Liver (tissue), 9 donors: ENCODE data around the gene ZNF22. TPM values are rescaled to one million over a fixed set of nuclear protein-coding genes. Genes with fewer than 3 reads are reported as not detected.

Experiments
- DNase-seq: peaks from one replicate; pipeline ENCODE4 v3.0.0-alpha.2; 2017; ENCODE audit warnings: low spot score
- H3K27ac ChIP-seq, 2 donors: one replicate each; pipeline ENCODE4 v1.7.0; 2013; ENCODE audit warnings: inconsistent platforms in 2 of 2, low read length in 2 of 2, control low read depth in 1 of 2, low read depth in 1 of 2, mild to moderate bottlenecking in 1 of 2
- H3K27me3 ChIP-seq, 4 donors: one replicate each; pipeline versions ENCODE4 v1.6.1 to v1.7.0; 2013; ENCODE audit warnings: low read length in 3 of 4, inconsistent platforms in 1 of 4, mild to moderate bottlenecking in 1 of 4, moderate library complexity in 1 of 4; ENCODE audit not compliant: control insufficient read depth in 4 of 4, insufficient read depth in 4 of 4
- H3K36me3 ChIP-seq, 4 donors: one replicate each; pipeline versions ENCODE4 v1.6.1 to v1.7.0; 2013; ENCODE audit warnings: low read length in 3 of 4, mild to moderate bottlenecking in 3 of 4, low read depth in 1 of 4, moderate library complexity in 1 of 4; ENCODE audit not compliant: control insufficient read depth in 4 of 4, insufficient read depth in 3 of 4
- H3K4me1 ChIP-seq, 4 donors: one replicate each; pipeline versions ENCODE4 v1.6.1 to v1.7.0; 2013; ENCODE audit warnings: low read length in 3 of 4, mild to moderate bottlenecking in 3 of 4, moderate library complexity in 1 of 4; ENCODE audit not compliant: control insufficient read depth in 4 of 4, insufficient read depth in 4 of 4
- H3K4me3 ChIP-seq, 3 donors: one replicate each; pipeline versions ENCODE4 v1.6.1 to v1.7.0; 2013; ENCODE audit warnings: low read length in 3 of 3, control low read depth in 1 of 3, low read depth in 1 of 3, mild to moderate bottlenecking in 1 of 3
- H3K9ac ChIP-seq, 2 donors: one replicate each; pipeline ENCODE4 v1.7.0; 2013; ENCODE audit warnings: low read length in 2 of 2, mild to moderate bottlenecking in 2 of 2, moderate library complexity in 2 of 2, control low read depth in 1 of 2, low read depth in 1 of 2
- H3K9me3 ChIP-seq, 4 donors: one replicate each; pipeline versions ENCODE4 v1.6.1 to v1.7.0; 2013; ENCODE audit warnings: low read length in 3 of 4; ENCODE audit not compliant: control insufficient read depth in 4 of 4
- CTCF ChIP-seq: fragments of 150-350 bp; IDR thresholded peaks from 2 replicates; pipeline ENCODE4 v1.5.1; 2017; ENCODE audit warnings: improper control_type of control experiment, low read depth, low read length; ENCODE audit not compliant: missing input control
- EGR1 ChIP-seq, 2 donors: IDR thresholded peaks; 2 replicates each; pipeline ENCODE4 v1.6.1; 2016 to 2018; ENCODE audit warnings: antibody characterized with exemption in 2 of 2, low read depth in 2 of 2
- FOXA1 ChIP-seq: IDR thresholded peaks from 2 replicates; pipeline ENCODE4 v1.6.1; 2016; ENCODE audit warnings: antibody characterized with exemption
- FOXA2 ChIP-seq: IDR thresholded peaks from 2 replicates; pipeline ENCODE4 v1.6.1; 2016; ENCODE audit warnings: antibody characterized with exemption
- GABPA ChIP-seq, 2 donors: IDR thresholded peaks in 1 of 2; conservative IDR thresholded peaks in 1 of 2; 2 replicates each; pipeline ENCODE4 v1.6.1; 2016; ENCODE audit warnings: antibody characterized with exemption in 2 of 2, mild to moderate bottlenecking in 1 of 2, moderate library complexity in 1 of 2
- HNF4A ChIP-seq, 2 donors: conservative IDR thresholded peaks; 2 replicates each; pipeline ENCODE4 v1.6.1; 2016; ENCODE audit warnings: antibody characterized with exemption in 2 of 2, mild to moderate bottlenecking in 2 of 2
- HNF4G ChIP-seq: IDR thresholded peaks from 2 replicates; pipeline ENCODE4 v1.6.1; 2016; ENCODE audit warnings: antibody characterized with exemption
- JUND ChIP-seq, 2 donors: IDR thresholded peaks; 2 replicates each; pipeline ENCODE4 v1.6.1; 2016; ENCODE audit warnings: antibody characterized with exemption in 2 of 2
- NR2F2 ChIP-seq: IDR thresholded peaks from 2 replicates; pipeline ENCODE4 v1.6.1; 2016; ENCODE audit warnings: antibody characterized with exemption
- RAD21 ChIP-seq, 2 donors: IDR thresholded peaks; 2 replicates each; pipeline ENCODE4 v1.6.1; 2016; ENCODE audit warnings: antibody characterized with exemption in 2 of 2, mild to moderate bottlenecking in 2 of 2
- REST ChIP-seq: IDR thresholded peaks from 2 replicates; pipeline ENCODE4 v1.6.1; 2016; ENCODE audit warnings: antibody characterized with exemption, mild to moderate bottlenecking
- SP1 ChIP-seq: IDR thresholded peaks from 2 replicates; pipeline ENCODE4 v1.6.1; 2018; ENCODE audit warnings: antibody characterized with exemption, mild to moderate bottlenecking
- TAF1 ChIP-seq: conservative IDR thresholded peaks from 2 replicates; pipeline ENCODE4 v1.6.1; 2016; ENCODE audit warnings: antibody characterized with exemption, mild to moderate bottlenecking
- YY1 ChIP-seq: IDR thresholded peaks from 2 replicates; pipeline ENCODE4 v1.6.1; 2016; ENCODE audit warnings: antibody characterized with exemption, mild to moderate bottlenecking
- ZBTB33 ChIP-seq: IDR thresholded peaks from 2 replicates; pipeline ENCODE4 v1.6.1; 2016; ENCODE audit warnings: antibody characterized with exemption
- WGBS: extraction: QIAGEN DNeasy Blood & Tissue Kit; methylation state at CpG from one replicate; pipeline ENCODE4 v1.1.7; 2013; 5-methylcytosine and 5-hydroxymethylcytosine counted together
- polyA plus RNA-seq, 2 donors: library from polyadenylated mRNA; stranded (reverse) in 1 of 2; unstranded in 1 of 2; fragments of 200-250 nt in 1 of 2; fragments of >200 nt in 1 of 2; fragmentation: Nextera tagmentation in 1 of 2; extraction: Ambion mirVana in 1 of 2; gene quantifications; one replicate each; pipeline versions ENCODE4 v1.2.1 to v1.2.3, GENCODE V29; 2013 to 2015
- total RNA-seq, 2 donors: library from RNA; depleted of rRNA; stranded (reverse); fragments of >200 nt; gene quantifications; one replicate each; pipeline ENCODE4 v1.2.3, GENCODE V29; 2014
- TF ChIP-seq, protein P1 (sequence below): IDR thresholded peaks from 2 replicates; pipeline ENCODE4 v1.6.1; 2016; ENCODE audit warnings: antibody characterized with exemption
- TF ChIP-seq, protein P2 (sequence below): IDR thresholded peaks from 2 replicates; pipeline ENCODE4 v1.6.1; 2016; ENCODE audit warnings: antibody characterized with exemption
- donor health status: healthy.
- donor health status: healthy.
- donor health status: healthy.
- donor health status: healthy.
- donor health status: healthy.

Gene ZNF22
- total and polyA plus RNA-seq, 4 donors = 10.3 to 22.6 (median 20.3) TPM

DNA sequence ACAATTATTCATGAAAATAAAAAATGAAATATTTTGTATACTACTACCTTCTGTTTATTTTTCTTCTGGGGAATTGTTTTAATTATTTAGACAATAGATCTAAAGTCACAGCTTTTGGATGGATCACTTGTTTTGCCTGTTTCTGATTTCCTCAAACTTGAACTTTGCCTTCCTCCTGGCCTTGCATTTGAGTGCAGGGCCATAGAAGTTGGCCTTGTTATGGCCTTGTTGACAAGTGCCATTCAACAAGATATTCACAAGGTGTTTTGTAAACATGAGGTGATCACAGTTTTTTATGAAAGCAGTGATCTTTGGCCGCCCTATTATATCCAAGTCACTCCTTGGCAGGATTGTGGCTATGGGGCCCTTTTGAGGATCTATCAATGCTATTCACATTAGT, 4.6 kb downstream of the ZNF22 start:
- no peak overlapping the region for H3K27ac ChIP-seq
- peaks cover 0 to 5% (median 1%) of the 10 kb centered on the region in 4 donors for H3K9me3 ChIP-seq
- no peaks in the 10 kb centered on the region for H3K27me3 ChIP-seq
- H3K36me3 ChIP-seq = peaks cover 0 to 8% (median 5%) of the 10 kb centered on the region in 4 donors
- no peak overlapping the region for H3K4me3 ChIP-seq
- WGBS = 91% methylated on average over 1 of the region's 1 CpG
- no peak overlapping the region for H3K9ac ChIP-seq
- TF ChIP-seq HNF4G (no peak), RAD21 (IDR thresholded peaks at IDR 0.05) (no peak), FOXA1 (no peak), GABPA (IDR thresholded peaks at IDR 0.05 in 1 of 2, conservative IDR thresholded peaks at IDR 0.05 in 1 of 2) (no peak), HNF4A (conservative IDR thresholded peaks at IDR 0.05) (no peak), REST (no peak), JUND (IDR thresholded peaks at IDR 0.05) (no peak)
- TF ChIP-seq, protein P1, sequence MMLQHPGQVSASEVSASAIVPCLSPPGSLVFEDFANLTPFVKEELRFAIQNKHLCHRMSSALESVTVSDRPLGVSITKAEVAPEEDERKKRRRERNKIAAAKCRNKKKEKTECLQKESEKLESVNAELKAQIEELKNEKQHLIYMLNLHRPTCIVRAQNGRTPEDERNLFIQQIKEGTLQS = no peak
- no peak for DNase-seq
- peaks cover 0 to 21% (median 10%) of the 10 kb centered on the region in 4 donors for H3K4me1 ChIP-seq

DNA sequence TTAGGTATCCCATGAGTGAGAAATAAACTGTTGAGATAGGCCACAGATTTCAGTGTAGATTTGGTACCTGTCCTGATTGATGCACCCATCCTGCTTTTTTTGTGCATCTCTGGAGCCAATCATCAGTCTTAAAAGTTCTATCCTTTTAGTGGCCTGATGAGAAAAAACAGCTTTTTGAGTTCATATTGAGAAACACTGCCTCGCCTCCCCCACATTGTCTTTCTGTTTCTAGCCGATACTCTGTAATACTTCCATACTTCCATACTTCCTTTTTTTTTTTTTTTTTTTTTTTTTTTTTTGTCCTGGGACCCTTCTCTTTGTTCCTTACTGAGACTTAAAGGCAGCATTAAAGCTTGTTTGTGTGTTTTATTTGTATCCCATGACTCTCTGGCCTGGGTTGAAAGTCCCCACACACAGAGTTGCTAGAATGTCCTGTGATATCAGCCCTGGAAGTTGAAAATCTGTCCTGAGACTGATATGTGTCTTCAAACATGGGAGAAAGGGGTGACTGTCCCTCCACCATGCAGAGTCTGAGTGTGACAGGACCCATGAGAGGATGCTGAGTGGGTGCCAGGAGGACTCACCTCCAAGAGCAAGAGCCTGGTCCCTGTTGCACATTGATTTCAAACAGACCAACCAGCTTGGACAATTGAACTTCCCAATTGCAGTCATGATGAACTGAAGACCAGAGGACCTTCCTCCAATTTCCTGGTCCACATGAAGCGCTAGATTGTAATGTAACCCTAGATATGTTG, 5.7 kb downstream of the ZNF22 start:
- H3K4me1 ChIP-seq = peaks cover 0 to 18% (median 8%) of the 10 kb centered on the region in 4 donors
- peaks cover 0 to 5% (median 1%) of the 10 kb centered on the region in 4 donors for H3K9me3 ChIP-seq
- peaks cover 0 to 8% (median 5%) of the 10 kb centered on the region in 4 donors for H3K36me3 ChIP-seq
- no peak for DNase-seq
- H3K27me3 ChIP-seq = no peaks in the 10 kb centered on the region
- TF ChIP-seq SP1 (no peak), NR2F2 (no peak), YY1 (no peak), TAF1 (no peak), EGR1 (IDR thresholded peaks at IDR 0.05; ENCODE audit: low read depth in 2 of 2) (no peak)
- no peak overlapping the region for H3K4me3 ChIP-seq
- no peak overlapping the region for H3K27ac ChIP-seq
- no peak overlapping the region for H3K9ac ChIP-seq
- WGBS = 89% methylated on average over 3 of the region's 3 CpGs

DNA sequence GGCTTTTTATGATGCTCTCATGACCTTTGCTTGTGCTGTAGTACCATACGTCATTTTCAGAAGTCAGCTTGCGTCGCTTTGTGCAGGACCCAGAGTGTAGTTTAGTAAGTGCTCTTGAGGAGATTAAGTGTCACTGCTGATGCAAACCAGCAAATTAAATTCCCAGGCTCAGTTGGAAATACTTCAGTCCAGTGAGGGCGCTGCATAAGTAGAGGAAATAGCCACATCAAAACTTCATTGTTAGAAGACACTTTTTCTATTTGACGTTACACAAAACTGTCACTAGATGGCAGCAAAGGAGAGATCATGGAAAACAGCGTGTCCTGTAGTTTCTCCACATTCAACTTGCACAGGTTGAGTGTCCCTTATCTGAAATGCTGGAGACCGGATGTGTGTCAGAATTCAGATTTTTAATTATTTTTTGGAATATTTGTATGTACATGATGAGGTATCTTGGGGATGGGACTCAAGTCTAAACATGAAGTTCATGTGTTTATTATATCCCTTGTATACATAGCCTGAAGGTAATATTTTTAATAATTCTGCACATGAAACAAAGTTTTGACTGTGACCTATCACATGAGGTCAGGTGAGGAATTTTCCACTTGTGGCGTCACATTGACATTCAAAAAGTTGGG, 7.9 kb downstream of the ZNF22 start:
- H3K36me3 ChIP-seq = peaks cover 0 to 3% (median 2%) of the 10 kb centered on the region in 4 donors
- DNase-seq = no peak
- peaks cover 0 to 1% (median under 1%) of the 10 kb centered on the region in 4 donors for H3K9me3 ChIP-seq
- H3K4me3 ChIP-seq = no peak overlapping the region
- H3K27ac ChIP-seq = no peak overlapping the region
- H3K4me1 ChIP-seq = peaks cover 0 to 9% (median 7%) of the 10 kb centered on the region in 4 donors
- 14% methylated on average over 8 of the region's 8 CpGs for WGBS
- H3K27me3 ChIP-seq = no peaks in the 10 kb centered on the region
- no peak overlapping the region for H3K9ac ChIP-seq
- TF ChIP-seq FOXA2 (no peak), NR2F2 (no peak), JUND (IDR thresholded peaks at IDR 0.05) (peak in 1 of 2 donors; percentile 51), YY1 (peak; percentile 18), CTCF (peak; percentile 77), RAD21 (IDR thresholded peaks at IDR 0.05) (peak; percentile 97 to 98), EGR1 (IDR thresholded peaks at IDR 0.05; ENCODE audit: low read depth in 2 of 2) (no peak), FOXA1 (no peak), SP1 (peak; percentile 44), HNF4A (conservative IDR thresholded peaks at IDR 0.05) (peak; percentile 18 to 29), ZBTB33 (no peak), GABPA (IDR thresholded peaks at IDR 0.05 in 1 of 2, conservative IDR thresholded peaks at IDR 0.05 in 1 of 2) (peak; percentile 17 to 32)
- TF ChIP-seq, protein P2, sequence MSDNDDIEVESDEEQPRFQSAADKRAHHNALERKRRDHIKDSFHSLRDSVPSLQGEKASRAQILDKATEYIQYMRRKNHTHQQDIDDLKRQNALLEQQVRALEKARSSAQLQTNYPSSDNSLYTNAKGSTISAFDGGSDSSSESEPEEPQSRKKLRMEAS = no peak
- TF ChIP-seq, protein P1 = peak; percentile 64
